Lung (tissue), 12 donors: ENCODE data around the gene FAM124A. TPM values are rescaled to one million over a fixed set of nuclear protein-coding genes. Genes with fewer than 3 reads are reported as not detected.

ENCODE experiments used
- ATAC-seq: fragments of 200-7000 bp; cut with Tn5 transposase; one replicate; pipeline ENCODE4 v1.9.1; 2020; ENCODE audit warnings: moderate number of reproducible peaks; ENCODE audit not compliant: insufficient read depth, low FRiP score
- DNase-seq, 3 donors: peaks; one replicate each; pipeline ENCODE4 v3.0.0-alpha.2; 2013 to 2017
- H3K27ac ChIP-seq, 2 donors: one replicate each; pipeline ENCODE4 v1.5.1; 2013; ENCODE audit warnings: mild to moderate bottlenecking in 2 of 2, moderate library complexity in 2 of 2, control low read depth in 1 of 2, inconsistent platforms in 1 of 2, low read depth in 1 of 2, low read length in 1 of 2
- H3K27me3 ChIP-seq, 3 donors: one replicate each; pipeline ENCODE4 v1.5.1; 2013; ENCODE audit warnings: low read length in 2 of 3; ENCODE audit not compliant: control insufficient read depth in 3 of 3, insufficient read depth in 3 of 3
- H3K36me3 ChIP-seq, 4 donors: one replicate each; pipeline ENCODE4 v1.5.1; 2013; ENCODE audit warnings: low read length in 4 of 4, mild to moderate bottlenecking in 1 of 4, moderate library complexity in 1 of 4; ENCODE audit not compliant: control insufficient read depth in 4 of 4, insufficient read depth in 4 of 4
- H3K4me1 ChIP-seq, 5 donors: one replicate each; pipeline ENCODE4 v1.5.1; 2013; ENCODE audit warnings: low read length in 5 of 5, mild to moderate bottlenecking in 2 of 5, moderate library complexity in 1 of 5; ENCODE audit not compliant: control insufficient read depth in 5 of 5, insufficient read depth in 5 of 5
- H3K4me3 ChIP-seq: one replicate; pipeline ENCODE4 v1.5.1; 2013; ENCODE audit warnings: mild to moderate bottlenecking, control low read depth, moderate library complexity
- H3K9ac ChIP-seq, 2 donors: one replicate each; pipeline ENCODE4 v1.5.1; 2013; ENCODE audit warnings: low read length in 2 of 2, control low read depth in 1 of 2; ENCODE audit not compliant: insufficient read depth in 1 of 2
- H3K9me3 ChIP-seq, 4 donors: one replicate each; pipeline ENCODE4 v1.5.1; 2013; ENCODE audit warnings: low read length in 3 of 4, mild to moderate bottlenecking in 1 of 4, moderate library complexity in 1 of 4; ENCODE audit not compliant: control insufficient read depth in 4 of 4, insufficient read depth in 3 of 4
- CTCF ChIP-seq: IDR thresholded peaks from 2 replicates; pipeline ENCODE4 v1.5.1; 2012; ENCODE audit warnings: mild to moderate bottlenecking; ENCODE audit errors: control extremely low read depth, extremely low read depth
- WGBS, 2 donors: extraction: QIAGEN DNeasy Blood & Tissue Kit; methylation state at CpG; one replicate each; pipeline ENCODE4 v1.1.7; 2013; 5-methylcytosine and 5-hydroxymethylcytosine counted together
- polyA plus RNA-seq, 2 donors: library from polyadenylated mRNA; stranded (reverse); fragments of 200-250 nt; gene quantifications; one replicate each; pipeline ENCODE4 v1.2.1, GENCODE V29; 2013
- total RNA-seq, 2 donors: library from RNA; depleted of rRNA in 1 of 2; stranded (reverse); fragments of >200 nt in 1 of 2; gene quantifications; one replicate each; pipeline ENCODE4 v1.2.1, GENCODE V29; 2014 to 2021
- donor health status: control.
- donor health status: control.
- donor health status: Bipolar disorder and iron deficiency.
- donor health status: healthy.
- donor health status: DM: yes; HTN: yes; CAD: no.

FAM124A gene
- total and polyA plus RNA-seq, 4 donors, result 0.87 to 2.9 (median 1.7) TPM

- Histone ChIP-seq H3K27me3 (no peaks in the 10 kb centered on the region), H3K9ac (no peak overlapping the region), H3K27ac (no peak overlapping the region), H3K9me3 (peaks cover 0 to 2% (median 0%) of the 10 kb centered on the region in 4 donors), H3K4me1 (peaks cover 0 to 2% (median 0%) of the 10 kb centered on the region in 5 donors), H3K4me3 (no peak overlapping the region), H3K36me3 (no peaks in the 10 kb centered on the region)
- 93 to 95% methylated on average over 3 of the region's 3 CpGs for WGBS, 2 donors
- DNase-seq (no peak), ATAC-seq (no peak)
- TF ChIP-seq CTCF, result no peak
Measured at GRCh38 chr13:51329606-51330005, 107.4 kb downstream of the FAM124A start.

- 23 to 53% methylated on average over 3 of the region's 3 CpGs for WGBS, 2 donors
Measured at GRCh38 chr13:51330791-51331190, 108.6 kb downstream of the FAM124A start.

GRCh38 chr13:51331354-51331861, 109.2 kb downstream of the FAM124A start:
- DNase-seq (no peak), ATAC-seq (no peak)
- no peaks in the 10 kb centered on the region for H3K4me1 ChIP-seq
- no peak overlapping the region for H3K4me3 ChIP-seq
- H3K9ac ChIP-seq, result no peak overlapping the region
- no peak for TF ChIP-seq CTCF
- H3K27me3 ChIP-seq, result no peaks in the 10 kb centered on the region
- 68 to 69% methylated on average over 6 of the region's 6 CpGs for WGBS, 2 donors
- no peak overlapping the region for H3K27ac ChIP-seq
- H3K9me3 ChIP-seq, result peaks cover 0 to 2% (median 0%) of the 10 kb centered on the region in 4 donors
- no peaks in the 10 kb centered on the region for H3K36me3 ChIP-seq

More at GRCh38 chr13:51330791-51331190, 108.6 kb downstream of the FAM124A start:
- TF ChIP-seq CTCF, result no peak
- Histone ChIP-seq H3K4me1 (no peaks in the 10 kb centered on the region), H3K27ac (no peak overlapping the region), H3K4me3 (no peak overlapping the region), H3K9me3 (peaks cover 0 to 2% (median 0%) of the 10 kb centered on the region in 4 donors), H3K9ac (no peak overlapping the region), H3K27me3 (no peaks in the 10 kb centered on the region), H3K36me3 (no peaks in the 10 kb centered on the region)
- ATAC-seq, result no peak
- no peak for DNase-seq
